NT2/D1 (cell line): Measurements from ENCODE around the gene PRKAR2B.
"Not testable (repeated sequence)": the region's sequence is repeated elsewhere in the genome, so short reads cannot be mapped to it uniquely, and the experiment has no call there.

ENCODE experiments used
- DNase-seq: peaks from one replicate; pipeline ENCODE4 v3.0.0-alpha.2; 2011; ENCODE audit warnings: low read depth, low spot score
- H3K27me3 ChIP-seq: 2 replicates; pipeline ENCODE4 v1.6.0; 2011; ENCODE audit warnings: mild to moderate bottlenecking; ENCODE audit not compliant: insufficient read length, insufficient read depth
- H3K36me3 ChIP-seq: 2 replicates; pipeline ENCODE4 v1.6.1; 2011; ENCODE audit warnings: mild to moderate bottlenecking, low read length, mixed read lengths; ENCODE audit not compliant: insufficient read depth, insufficient read length
- H3K4me1 ChIP-seq: 2 replicates; pipeline ENCODE4 v1.5.1; 2011; ENCODE audit not compliant: insufficient read depth, insufficient read length
- H3K4me3 ChIP-seq: 2 replicates; pipeline ENCODE4 v1.5.1; 2011; ENCODE audit warnings: low read depth; ENCODE audit not compliant: insufficient read length
- H3K9ac ChIP-seq: 2 replicates; pipeline ENCODE4 v1.6.0; 2011; ENCODE audit warnings: low read depth; ENCODE audit not compliant: insufficient read length
- H3K9me3 ChIP-seq: 2 replicates; pipeline ENCODE4 v1.5.1; 2011; ENCODE audit warnings: mild to moderate bottlenecking, low read length; ENCODE audit not compliant: insufficient read depth
- SUZ12 ChIP-seq: IDR thresholded peaks from 2 replicates; pipeline ENCODE4 v1.6.1; 2011; ENCODE audit not compliant: insufficient read length, insufficient read depth; ENCODE audit errors: extremely low read depth
- YY1 ChIP-seq: IDR thresholded peaks from 2 replicates; pipeline ENCODE4 v1.6.1; 2011; ENCODE audit not compliant: insufficient read length, insufficient read depth
- ZNF274 ChIP-seq: IDR thresholded peaks from 2 replicates; pipeline ENCODE4 v1.6.1; 2011; ENCODE audit warnings: mild to moderate bottlenecking, low read depth, low read length

Gene PRKAR2B

GRCh38 chr7:107037717-107038603 lies 6.5 kb upstream of the PRKAR2B start:
- H3K4me1 ChIP-seq, result no peaks in the 10 kb centered on the region
- DNase-seq, result no peak
- TF ChIP-seq ZNF274 (no peak), YY1 (no peak), SUZ12 (no peak)

GRCh38 chr7:107039199-107039900 lies 5.2 kb upstream of the PRKAR2B start:
- no peak for TF ChIP-seq SUZ12
- no peak for TF ChIP-seq YY1
- TF ChIP-seq ZNF274, result no peak
- no peak for DNase-seq
- no peaks in the 10 kb centered on the region for H3K36me3 ChIP-seq

More at GRCh38 chr7:107037717-107038603, 6.5 kb upstream of the PRKAR2B start:
- Histone ChIP-seq H3K36me3 (no peaks in the 10 kb centered on the region), H3K9me3 (no peaks in the 10 kb centered on the region), H3K9ac (no peak overlapping the region), H3K4me3 (no peak overlapping the region), H3K27me3 (no peaks in the 10 kb centered on the region)

GRCh38 chr7:107041097-107041496 lies 3.4 kb upstream of the PRKAR2B start:
- Histone ChIP-seq H3K4me3 (no peak overlapping the region), H3K36me3 (no peaks in the 10 kb centered on the region), H3K9ac (no peak overlapping the region), H3K9me3 (no peaks in the 10 kb centered on the region), H3K27me3 (peaks cover 13% of the 10 kb centered on the region), H3K4me1 (no peaks in the 10 kb centered on the region)
- DNase-seq, result no peak
- TF ChIP-seq SUZ12, result no peak
- no peak for TF ChIP-seq YY1
- TF ChIP-seq ZNF274, result no peak

More at GRCh38 chr7:107039199-107039900, 5.2 kb upstream of the PRKAR2B start:
- peaks cover 7% of the 10 kb centered on the region for H3K27me3 ChIP-seq
- no peaks in the 10 kb centered on the region for H3K4me1 ChIP-seq
- H3K9ac ChIP-seq, result no peak overlapping the region
- H3K9me3 ChIP-seq, result no peaks in the 10 kb centered on the region
- no peak overlapping the region for H3K4me3 ChIP-seq

GRCh38 chr7:107041764-107042163 lies 2.7 kb upstream of the PRKAR2B start:
- not testable (repeated sequence) for DNase-seq, H3K4me3 ChIP-seq
- H3K27me3 ChIP-seq, result peaks cover 13% of the 10 kb centered on the region

GRCh38 chr7:107042326-107042910 lies 2.1 kb upstream of the PRKAR2B start:
- not testable (repeated sequence) for H3K4me1 ChIP-seq

More at GRCh38 chr7:107041764-107042163, 2.7 kb upstream of the PRKAR2B start:
- not testable (repeated sequence) for H3K4me1 ChIP-seq, H3K36me3 ChIP-seq, H3K9me3 ChIP-seq, H3K9ac ChIP-seq

GRCh38 chr7:107043491-107043890 lies 1.0 kb upstream of the PRKAR2B start:
- no peak overlapping the region for H3K9ac ChIP-seq
- no peaks in the 10 kb centered on the region for H3K36me3 ChIP-seq
- no peaks in the 10 kb centered on the region for H3K9me3 ChIP-seq
- no peak for DNase-seq
- H3K4me3 ChIP-seq, result no peak overlapping the region
- no peaks in the 10 kb centered on the region for H3K4me1 ChIP-seq
- H3K27me3 ChIP-seq, result peaks cover 13% of the 10 kb centered on the region
- TF ChIP-seq SUZ12, result no peak
- TF ChIP-seq ZNF274, result no peak
- TF ChIP-seq YY1, result no peak

More at GRCh38 chr7:107042326-107042910, 2.1 kb upstream of the PRKAR2B start:
- H3K9ac ChIP-seq, H3K9me3 ChIP-seq, H3K4me3 ChIP-seq, H3K36me3 ChIP-seq, DNase-seq: not testable (repeated sequence)
- H3K27me3 ChIP-seq, result peaks cover 13% of the 10 kb centered on the region

- Histone ChIP-seq H3K4me3 (no peak overlapping the region), H3K9ac (no peak overlapping the region), H3K9me3 (no peaks in the 10 kb centered on the region), H3K4me1 (no peaks in the 10 kb centered on the region), H3K36me3 (no peaks in the 10 kb centered on the region), H3K27me3 (peaks cover 13% of the 10 kb centered on the region)
- TF ChIP-seq SUZ12 (no peak), YY1 (no peak), ZNF274 (no peak)
- DNase-seq, result no peak
Observed at GRCh38 chr7:107043921-107044346, 571 bp upstream of the PRKAR2B start.
